K562 (cell line): Measurements from ENCODE around the gene CNKSR1. TPM values are rescaled to one million over a fixed set of nuclear protein-coding genes. Genes with fewer than 3 reads are reported as not detected.

Source experiments
- ATAC-seq: fragments of 200-7000 bp; cut with Tn5 transposase; 3 replicates; pipeline ENCODE4 v1.9.1; 2020; ENCODE audit warnings: moderate library complexity
- BruUV-seq: library from RNA; stranded (reverse); fragments of 400-500 nt; replicated peaks from 2 replicates; lab custom pipeline; 2021; lab: Mats Ljungman, UMichigan
- CTCF ChIA-PET: fragments of 300-600 bp; formaldehyde crosslinking; extraction: SDS; loops from one replicate; lab custom pipeline; 2021; ENCODE audit warnings: low intra/inter-chr PET ratio; lab: Yijun Ruan, JAX
- POLR2A ChIA-PET: fragments of 300-600, 350-650 bp; sonication (Branson Sonifier 250); formaldehyde crosslinking; extraction: SDS; loops from one replicate; lab custom pipeline; 2021; ENCODE audit warnings: antibody characterized with exemption, inconsistent platforms; lab: Yijun Ruan, JAX
- DNase-seq, 4 experiments: peaks; one replicate each; pipeline versions ENCODE4 v3.0.0 to v3.0.0-alpha.2; 2011 to 2018; ENCODE audit warnings: low spot score in 3 of 4, mixed read lengths in 3 of 4; ENCODE audit errors: extremely low read depth in 1 of 4
- FAIRE-seq: peaks from 2 replicates; lab custom pipeline; 2011; peaks lifted over from hg19 to GRCh38; lab: Jason Lieb, UNC
- H2AFZ ChIP-seq: 2 replicates; pipeline ENCODE4 v1.6.0; 2011; ENCODE audit warnings: low read depth, low read length, control low read depth, inconsistent platforms
- H3K27ac ChIP-seq: fragments of 200-600 bp; 3 replicates; pipeline ENCODE4 v1.8.0; 2011; ENCODE audit warnings: low read depth, mild to moderate bottlenecking, control low read depth, inconsistent platforms, low read length, moderate library complexity, mixed read lengths; ENCODE audit errors: extremely low read depth
- H3K27me3 ChIP-seq, 2 experiments: fragments of 300-600 bp in 1 of 2; 2 replicates in 1 of 2; 3 replicates in 1 of 2; pipeline versions ENCODE4 v1.6.0 to v1.8.0; 2011; ENCODE audit warnings: inconsistent platforms in 2 of 2, low read length in 2 of 2, mild to moderate bottlenecking in 1 of 2, mixed read lengths in 1 of 2, moderate library complexity in 1 of 2; ENCODE audit not compliant: control insufficient read depth in 2 of 2, insufficient read depth in 2 of 2
- H3K36me3 ChIP-seq: fragments of 300-600 bp; 3 replicates; pipeline ENCODE4 v1.8.0; 2011; ENCODE audit warnings: mild to moderate bottlenecking, low read length, inconsistent platforms; ENCODE audit not compliant: control insufficient read depth, insufficient read depth
- H3K4me1 ChIP-seq, 2 experiments: fragments of 200-600 bp in 1 of 2; replicated peaks in 1 of 2; 2 replicates in 1 of 2; 3 replicates in 1 of 2; pipeline versions ENCODE4 v1.5.1 to v1.8.0; 2011; ENCODE audit warnings: inconsistent platforms in 2 of 2, low read length in 2 of 2, mild to moderate bottlenecking in 1 of 2, mixed read lengths in 1 of 2, moderate library complexity in 1 of 2; ENCODE audit not compliant: control insufficient read depth in 2 of 2, insufficient read depth in 2 of 2
- H3K4me2 ChIP-seq: 2 replicates; pipeline ENCODE4 v1.6.1; 2011; ENCODE audit warnings: low read length, control low read depth, inconsistent platforms, mixed read lengths; ENCODE audit not compliant: insufficient read depth
- H3K4me3 ChIP-seq: fragments of 200-600 bp; sonication (generic), shearing (Covaris generic); 2 replicates; pipeline ENCODE4 v1.5.1; 2016; ENCODE audit warnings: control low read depth, inconsistent platforms
- H3K79me2 ChIP-seq: fragments of 200-600 bp; 3 replicates; pipeline ENCODE4 v1.8.0; 2011; ENCODE audit warnings: low read length, inconsistent platforms; ENCODE audit not compliant: control insufficient read depth, insufficient read depth
- H3K9ac ChIP-seq, 2 experiments: 2 replicates each; pipeline versions ENCODE4 v1.6.0 to v1.6.1; 2011; ENCODE audit warnings: low read depth in 2 of 2, low read length in 2 of 2, control low read depth in 1 of 2, inconsistent platforms in 1 of 2, mild to moderate bottlenecking in 1 of 2, mixed read lengths in 1 of 2; ENCODE audit not compliant: insufficient read depth in 1 of 2
- H3K9me1 ChIP-seq: one replicate; pipeline ENCODE4 v1.6.0; 2011; ENCODE audit warnings: inconsistent platforms, mild to moderate bottlenecking, low read length, moderate library complexity; ENCODE audit not compliant: control insufficient read depth, insufficient read depth
- H3K9me3 ChIP-seq: replicated peaks from 2 replicates; pipeline ENCODE4 v1.5.1; 2011; ENCODE audit warnings: low read depth, low read length, inconsistent platforms; ENCODE audit not compliant: control insufficient read depth, insufficient read depth
- H4K20me1 ChIP-seq: replicated peaks from 2 replicates; pipeline ENCODE4 v1.6.1; 2011; ENCODE audit warnings: low read length, inconsistent platforms, mixed read lengths; ENCODE audit not compliant: control insufficient read depth, insufficient read depth
- CHD4 ChIP-seq: fragments of 200-600 bp; sonication (generic); IDR thresholded peaks from 3 replicates; pipeline ENCODE4 v1.6.1; 2012; ENCODE audit warnings: low read depth, mild to moderate bottlenecking, mixed read lengths, low read length, inconsistent platforms; ENCODE audit not compliant: insufficient read depth, insufficient replicate concordance, poor library complexity, severe bottlenecking
- ETV6 ChIP-seq, 3 experiments: fragments of 150-350 bp in 1 of 3; sonication (generic) in 1 of 3; formaldehyde crosslinking in 1 of 3; IDR thresholded peaks; 2 replicates each; pipeline versions ENCODE4 v1.6.1 to v1.8.0; 2014 to 2022; ENCODE audit warnings: borderline replicate concordance in 2 of 3, low read depth in 2 of 3, antibody characterized with exemption in 1 of 3, low read length in 1 of 3, mild to moderate bottlenecking in 1 of 3, missing genetic modification reagents in 1 of 3
- FOS ChIP-seq: IDR thresholded peaks from 3 replicates; pipeline ENCODE4 v1.6.1; 2011; ENCODE audit not compliant: insufficient read length; ENCODE audit errors: extremely low read depth
- MIER1 ChIP-seq: fragments of 450-650 bp; IDR thresholded peaks from 2 replicates; pipeline ENCODE4 v1.6.1; 2016; ENCODE audit warnings: antibody characterized with exemption, mild to moderate bottlenecking, low read depth
- SIRT6 ChIP-seq: IDR thresholded peaks from one replicate; pipeline ENCODE4 v1.6.1; 2012; ENCODE audit warnings: low read depth, mild to moderate bottlenecking, control low read depth, inconsistent platforms, low read length, moderate library complexity
- ZBTB17 ChIP-seq: fragments of 450-650 bp; formaldehyde crosslinking; IDR thresholded peaks from 2 replicates; pipeline ENCODE4 v1.4.0; 2020; ENCODE audit warnings: mild to moderate bottlenecking
- WGBS: fragments of 100-300 bp; shearing (Covaris generic); methylation state at CpG from one replicate; pipeline ENCODE4 v1.1.6; 2016; ENCODE audit warnings: low coverage, mixed read lengths; ENCODE audit not compliant: insufficient coverage; ENCODE audit errors: missing lambda C conversion rate; 5-methylcytosine and 5-hydroxymethylcytosine counted together
- in situ Hi-C: fragments of 300-500 bp; cut with MboI; formaldehyde crosslinking; loops from 4 replicates; pipeline ENCODE4 v1.15.0; 2018; ENCODE audit warnings: inconsistent platforms, mixed read lengths
- intact Hi-C: fragments of 100-400 bp; cut with micrococcal nuclease; formaldehyde crosslinking; loops from 2 replicates; pipeline ENCODE4 v1.14.2; 2022
- polyA plus RNA-seq, 8 experiments: library from polyadenylated mRNA; depleted of rRNA in 4 of 8; stranded (reverse) in 5 of 8; unstranded in 3 of 8; fragments of >200 nt; fragmentation: Nextera tagmentation in 2 of 8; fragmentation: Illumina TruSeq in 1 of 8; extraction: Ambion mirVana in 2 of 8; extraction: Trizol in 1 of 8; gene quantifications; 2 replicates each; pipeline versions ENCODE4 v1.2.1 to v1.2.3, GENCODE V29; 2011 to 2014; ENCODE audit warnings: inconsistent platforms in 1 of 8, missing spikeins in 1 of 8
- total RNA-seq, 7 experiments: library from RNA; depleted of rRNA in 6 of 7; stranded (reverse); fragments of >200 nt in 6 of 7; fragmentation: Illumina TruSeq in 2 of 7; extraction: Trizol in 2 of 7; gene quantifications; 2 replicates each; pipeline versions ENCODE4 v1.2.1 to v1.2.3, GENCODE V29; 2011 to 2021; ENCODE audit warnings: low replicate concordance in 1 of 7
- TF ChIP-seq, protein P1 (sequence below): sonication (generic); formaldehyde crosslinking; IDR thresholded peaks from 2 replicates; pipeline ENCODE4 v1.8.0; 2022; ENCODE audit warnings: mild to moderate bottlenecking, missing genetic modification reagents
- TF ChIP-seq, protein P2 (sequence below): sonication (generic); formaldehyde crosslinking; IDR thresholded peaks from 2 replicates; pipeline ENCODE4 v1.8.0; 2022; ENCODE audit warnings: mild to moderate bottlenecking, low read depth, missing genetic modification reagents
- TF ChIP-seq, protein P3 (sequence below), 2 experiments: fragments of 150-350 bp in 1 of 2; IDR thresholded peaks; 2 replicates each; pipeline ENCODE4 v1.6.1; 2012 to 2016; ENCODE audit warnings: low read depth in 2 of 2, low read length in 2 of 2, mild to moderate bottlenecking in 1 of 2, moderate library complexity in 1 of 2
- TF ChIP-seq, protein P4 (sequence below), 2 experiments: fragments of 450-650 bp; IDR thresholded peaks; 2 replicates each; pipeline ENCODE4 v1.6.1; 2016

Gene CNKSR1
- total and polyA plus RNA-seq, 9 of the 15 experiments (the other 6 are each of a cell fraction or from before 2014, with no cell fraction given): 0.03 to 2.8 (median 1.1) TPM

DNA sequence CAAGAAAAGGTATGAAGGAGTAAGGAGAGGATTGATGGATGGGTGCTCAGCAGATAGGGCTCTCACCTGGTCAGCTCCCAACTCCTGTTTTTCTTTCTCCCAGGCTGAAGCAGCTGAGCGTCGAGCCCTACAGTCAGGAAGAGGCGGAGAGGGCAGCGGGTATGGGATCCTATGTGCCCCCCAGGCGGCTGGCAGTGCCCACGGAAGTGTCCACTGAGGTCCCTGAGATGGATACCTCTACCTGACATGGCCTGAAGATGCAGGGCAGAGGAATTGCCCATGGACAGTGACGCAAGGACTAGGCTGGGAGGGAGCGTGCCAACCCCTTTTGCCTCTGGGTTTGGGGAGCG lies 6.8 kb upstream of the CNKSR1 start:
- peaks cover 21 to 34% of the 10 kb centered on the region in 2 experiments for H3K4me1 ChIP-seq
- in situ Hi-C loops (no loop called here), intact Hi-C loops (loop anchor here (10.0 kb wide), 1 partner anchor 214 kb away; no protein-coding TSS in a partner anchor)
- no peaks in the 10 kb centered on the region for H3K9me3 ChIP-seq
- no peaks in the 10 kb centered on the region for H3K27me3 ChIP-seq
- DNase-seq: no peak
- H3K27ac ChIP-seq: peak overlapping the region; percentile 85
- H3K4me3 ChIP-seq: peak overlapping the region; percentile 89
- peak overlapping the region; percentile 90 for H2AFZ ChIP-seq
- ChIA-PET CTCF (interaction anchor here (0.8 to 1.9 kb wide), 2 partner anchors 30 to 151 kb away, joined by 6 to 8 read pairs; no protein-coding TSS in a partner anchor), POLR2A (interaction anchor here (0.6 to 1.6 kb wide), 10 partner anchors 8 to 230 kb away, joined by 3 to 12 read pairs (median 5); partner anchors contain the start of genes CEP85 and FAM110D)
- peak overlapping the region; percentile 88 to 98 for H3K9ac ChIP-seq
- peak; percentile 3; the same call in 2 of the 3 replicates for ATAC-seq
- WGBS: 21% methylated on average over 9 of the region's 9 CpGs
- peaks cover 17% of the 10 kb centered on the region; the same call in 1 of the 3 replicates for H3K36me3 ChIP-seq
- peaks cover 21% of the 10 kb centered on the region for H3K79me2 ChIP-seq
- no peaks in the 10 kb centered on the region for H4K20me1 ChIP-seq
- peak; percentile 29 for FAIRE-seq
- H3K4me2 ChIP-seq: peak overlapping the region; percentile 96
- TF ChIP-seq FOS (no peak), ZBTB17 (CRISPR knock-in tag) (peak; percentile 92), ETV6 (IDR thresholded peaks at IDR 0.05; ENCODE audit: borderline replicate concordance in 1 of 2, low read depth in 2 of 2, low read length in 1 of 2) (no peak), ETV6 (CRISPR knock-in tag; IDR thresholded peaks at IDR 0.05; ENCODE audit: borderline replicate concordance) (no peak), CHD4 (no peak), SIRT6 (no peak), MIER1 (0 out of 2 replicates have a peak, but pooled peaks have one; percentile 14)
- TF ChIP-seq, protein P1, sequence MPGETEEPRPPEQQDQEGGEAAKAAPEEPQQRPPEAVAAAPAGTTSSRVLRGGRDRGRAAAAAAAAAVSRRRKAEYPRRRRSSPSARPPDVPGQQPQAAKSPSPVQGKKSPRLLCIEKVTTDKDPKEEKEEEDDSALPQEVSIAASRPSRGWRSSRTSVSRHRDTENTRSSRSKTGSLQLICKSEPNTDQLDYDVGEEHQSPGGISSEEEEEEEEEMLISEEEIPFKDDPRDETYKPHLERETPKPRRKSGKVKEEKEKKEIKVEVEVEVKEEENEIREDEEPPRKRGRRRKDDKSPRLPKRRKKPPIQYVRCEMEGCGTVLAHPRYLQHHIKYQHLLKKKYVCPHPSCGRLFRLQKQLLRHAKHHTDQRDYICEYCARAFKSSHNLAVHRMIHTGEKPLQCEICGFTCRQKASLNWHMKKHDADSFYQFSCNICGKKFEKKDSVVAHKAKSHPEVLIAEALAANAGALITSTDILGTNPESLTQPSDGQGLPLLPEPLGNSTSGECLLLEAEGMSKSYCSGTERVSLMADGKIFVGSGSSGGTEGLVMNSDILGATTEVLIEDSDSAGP (CRISPR knock-in tag): no peak
- TF ChIP-seq, protein P2, sequence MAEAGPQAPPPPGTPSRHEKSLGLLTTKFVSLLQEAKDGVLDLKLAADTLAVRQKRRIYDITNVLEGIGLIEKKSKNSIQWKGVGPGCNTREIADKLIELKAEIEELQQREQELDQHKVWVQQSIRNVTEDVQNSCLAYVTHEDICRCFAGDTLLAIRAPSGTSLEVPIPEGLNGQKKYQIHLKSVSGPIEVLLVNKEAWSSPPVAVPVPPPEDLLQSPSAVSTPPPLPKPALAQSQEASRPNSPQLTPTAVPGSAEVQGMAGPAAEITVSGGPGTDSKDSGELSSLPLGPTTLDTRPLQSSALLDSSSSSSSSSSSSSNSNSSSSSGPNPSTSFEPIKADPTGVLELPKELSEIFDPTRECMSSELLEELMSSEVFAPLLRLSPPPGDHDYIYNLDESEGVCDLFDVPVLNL: 0 out of 2 replicates have a peak, but pooled peaks have one; percentile 13
- TF ChIP-seq, protein P3, sequence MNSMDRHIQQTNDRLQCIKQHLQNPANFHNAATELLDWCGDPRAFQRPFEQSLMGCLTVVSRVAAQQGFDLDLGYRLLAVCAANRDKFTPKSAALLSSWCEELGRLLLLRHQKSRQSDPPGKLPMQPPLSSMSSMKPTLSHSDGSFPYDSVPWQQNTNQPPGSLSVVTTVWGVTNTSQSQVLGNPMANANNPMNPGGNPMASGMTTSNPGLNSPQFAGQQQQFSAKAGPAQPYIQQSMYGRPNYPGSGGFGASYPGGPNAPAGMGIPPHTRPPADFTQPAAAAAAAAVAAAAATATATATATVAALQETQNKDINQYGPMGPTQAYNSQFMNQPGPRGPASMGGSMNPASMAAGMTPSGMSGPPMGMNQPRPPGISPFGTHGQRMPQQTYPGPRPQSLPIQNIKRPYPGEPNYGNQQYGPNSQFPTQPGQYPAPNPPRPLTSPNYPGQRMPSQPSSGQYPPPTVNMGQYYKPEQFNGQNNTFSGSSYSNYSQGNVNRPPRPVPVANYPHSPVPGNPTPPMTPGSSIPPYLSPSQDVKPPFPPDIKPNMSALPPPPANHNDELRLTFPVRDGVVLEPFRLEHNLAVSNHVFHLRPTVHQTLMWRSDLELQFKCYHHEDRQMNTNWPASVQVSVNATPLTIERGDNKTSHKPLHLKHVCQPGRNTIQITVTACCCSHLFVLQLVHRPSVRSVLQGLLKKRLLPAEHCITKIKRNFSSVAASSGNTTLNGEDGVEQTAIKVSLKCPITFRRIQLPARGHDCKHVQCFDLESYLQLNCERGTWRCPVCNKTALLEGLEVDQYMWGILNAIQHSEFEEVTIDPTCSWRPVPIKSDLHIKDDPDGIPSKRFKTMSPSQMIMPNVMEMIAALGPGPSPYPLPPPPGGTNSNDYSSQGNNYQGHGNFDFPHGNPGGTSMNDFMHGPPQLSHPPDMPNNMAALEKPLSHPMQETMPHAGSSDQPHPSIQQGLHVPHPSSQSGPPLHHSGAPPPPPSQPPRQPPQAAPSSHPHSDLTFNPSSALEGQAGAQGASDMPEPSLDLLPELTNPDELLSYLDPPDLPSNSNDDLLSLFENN (IDR thresholded peaks at IDR 0.05; ENCODE audit: low read depth in 2 of 2, low read length in 2 of 2): 0 out of 4 replicates have a peak, but pooled peaks of 1 of the 2 experiments have one; percentile 59
- TF ChIP-seq, protein P4, sequence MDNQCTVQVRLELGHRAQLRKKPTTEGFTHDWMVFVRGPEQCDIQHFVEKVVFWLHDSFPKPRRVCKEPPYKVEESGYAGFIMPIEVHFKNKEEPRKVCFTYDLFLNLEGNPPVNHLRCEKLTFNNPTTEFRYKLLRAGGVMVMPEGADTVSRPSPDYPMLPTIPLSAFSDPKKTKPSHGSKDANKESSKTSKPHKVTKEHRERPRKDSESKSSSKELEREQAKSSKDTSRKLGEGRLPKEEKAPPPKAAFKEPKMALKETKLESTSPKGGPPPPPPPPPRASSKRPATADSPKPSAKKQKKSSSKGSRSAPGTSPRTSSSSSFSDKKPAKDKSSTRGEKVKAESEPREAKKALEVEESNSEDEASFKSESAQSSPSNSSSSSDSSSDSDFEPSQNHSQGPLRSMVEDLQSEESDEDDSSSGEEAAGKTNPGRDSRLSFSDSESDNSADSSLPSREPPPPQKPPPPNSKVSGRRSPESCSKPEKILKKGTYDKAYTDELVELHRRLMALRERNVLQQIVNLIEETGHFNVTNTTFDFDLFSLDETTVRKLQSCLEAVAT (IDR thresholded peaks at IDR 0.05): peak in 1 of 2 experiments; percentile 96; a peak in 2 of 4 replicates
- TF ChIP-seq, all 486 proteins: peak for 5
- peaks cover 4% of the 10 kb centered on the region for H3K9me1 ChIP-seq
- TSS peak; percentile 89 for BruUV-seq
